ENCODE measurements around the gene TRIM52. TPM values are rescaled to one million over a fixed set of nuclear protein-coding genes. Genes with fewer than 3 reads are reported as not detected.

The TRIM52 gene
- total RNA-seq, 4 donors from 2014 or later, result 5.2 to 13.2 (median 9.3) TPM

DNA sequence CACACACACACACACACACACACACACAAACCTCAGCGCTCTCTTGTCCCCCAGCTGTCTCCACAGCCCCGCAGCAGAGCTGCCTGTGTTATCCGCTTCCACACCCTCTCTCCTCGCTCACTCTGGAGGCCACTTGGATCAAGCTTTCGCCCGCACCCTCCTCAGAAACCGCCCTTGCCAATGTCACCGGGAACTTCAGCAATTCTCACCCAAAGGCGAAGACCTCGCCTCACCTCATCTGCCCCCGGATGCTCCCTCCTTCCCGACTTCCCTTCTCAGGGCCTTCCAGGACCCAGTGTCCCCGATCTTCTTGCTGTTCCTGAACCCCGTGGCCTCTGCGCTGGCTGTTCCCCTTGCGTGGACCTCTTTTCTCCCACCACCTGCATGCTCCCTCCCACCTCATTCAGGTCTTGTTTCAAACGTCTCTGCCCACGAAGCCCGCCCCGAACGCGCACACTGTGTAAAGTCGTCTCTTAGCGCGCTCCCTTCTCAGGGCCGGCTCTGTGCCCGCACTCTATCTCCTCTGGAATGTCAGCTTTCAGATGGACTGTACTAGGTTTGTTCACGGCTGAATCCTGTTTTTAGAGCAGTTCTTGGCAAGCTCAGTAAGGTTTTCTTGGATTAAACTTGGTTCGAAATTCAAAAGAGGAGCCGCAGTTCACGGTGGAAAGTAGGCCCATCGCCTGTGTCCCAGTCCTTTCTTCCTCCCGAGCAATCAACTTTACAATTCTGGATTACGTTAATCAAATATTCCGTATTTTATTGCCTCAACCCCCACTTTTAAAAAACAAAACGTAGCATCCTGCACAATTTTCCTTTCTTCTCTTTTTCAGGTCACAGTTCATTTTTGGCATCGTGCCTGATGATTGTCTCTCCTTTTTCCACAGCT, 54.9 kb downstream of the TRIM52 start:
- TF ChIP-seq CTCF (IDR thresholded peaks at IDR 0.05) (no peak), POLR2A (IDR thresholded peaks at IDR 0.05) (no peak)
- 22 to 28% methylated on average over 37 of the region's 37 CpGs for WGBS, 2 donors
- DNase-seq (ENCODE audit: low spot score in 2 of 2), result no peak
- no peak overlapping the region for H3K4me3 ChIP-seq (ENCODE audit: low read depth, poor library complexity, severe bottlenecking)
- intact Hi-C loops (cut with DNase I; ENCODE audit: low total_unique reads), result no loop called here

Small RNA genes within 50 kb of the gene (microRNA-seq; reads per million reads assigned to microRNA genes)
- 0 to 1.1 reads per million in 2 donors for gene MIR4638 (ENCODE audit: borderline number of aligned reads in 1 of 2, borderline replicate concordance in 2 of 2)

Other genes with a start within 250 kb of the TRIM52 start
- gene BTNL9, start 220.9 kb downstream of the TRIM52 start, total RNA-seq, result 10 to 100 TPM; 11.7 to 26.6 (median 16.2) TPM
- gene OR2V1, start 130.0 kb downstream of the TRIM52 start, total RNA-seq, result not detected
- not detected for gene OR2V2, start 113.6 kb downstream of the TRIM52 start, total RNA-seq
- gene TRIM7, start 55.9 kb downstream of the TRIM52 start, total RNA-seq, result 100 to 1,000 TPM in 2 of 4 donors, 10 to 100 TPM in 2; 77.2 to 144 (median 89.8) TPM
- 10 to 100 TPM; 14.7 to 19.8 (median 18.0) TPM for gene TRIM41, start 37.9 kb downstream of the TRIM52 start, total RNA-seq
- gene RACK1, start 17.2 kb downstream of the TRIM52 start, total RNA-seq, result 1,000 to 10,000 TPM; 3,064 to 4,085 (median 3,503) TPM
- not detected for gene OR4F3, start 106.1 kb upstream of the TRIM52 start, total RNA-seq